Fibroblast of skin of scalp (primary cell): ENCODE data around the gene TTL.
"Not testable (repeated sequence)": the region's sequence is repeated elsewhere in the genome, so short reads cannot be mapped to it uniquely, and the experiment has no call there.

Experiments used
- DNase-seq: peaks from one replicate; pipeline ENCODE4 v3.0.0-alpha.2; 2013

The TTL gene

DNA sequence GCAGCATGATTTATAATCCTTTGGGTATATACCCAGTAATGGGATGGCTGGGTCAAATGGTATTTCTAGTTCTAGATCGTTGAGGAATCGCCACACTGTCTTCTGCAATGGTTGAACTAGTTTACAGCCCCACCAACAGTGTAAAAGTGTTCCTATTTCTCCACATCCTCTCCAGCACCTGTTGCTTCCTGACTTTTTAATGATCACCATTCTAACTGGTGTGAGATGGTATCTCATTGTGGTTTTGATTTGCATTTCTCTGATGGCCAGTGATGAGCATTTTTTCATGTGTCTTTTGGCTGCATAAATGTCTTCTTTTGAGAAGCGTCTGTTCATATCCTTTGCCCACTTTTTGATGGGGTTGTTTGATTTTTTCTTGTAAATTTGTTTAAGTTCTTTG, 42.3 kb downstream of the TTL start:
- DNase-seq: not testable (repeated sequence)

DNA sequence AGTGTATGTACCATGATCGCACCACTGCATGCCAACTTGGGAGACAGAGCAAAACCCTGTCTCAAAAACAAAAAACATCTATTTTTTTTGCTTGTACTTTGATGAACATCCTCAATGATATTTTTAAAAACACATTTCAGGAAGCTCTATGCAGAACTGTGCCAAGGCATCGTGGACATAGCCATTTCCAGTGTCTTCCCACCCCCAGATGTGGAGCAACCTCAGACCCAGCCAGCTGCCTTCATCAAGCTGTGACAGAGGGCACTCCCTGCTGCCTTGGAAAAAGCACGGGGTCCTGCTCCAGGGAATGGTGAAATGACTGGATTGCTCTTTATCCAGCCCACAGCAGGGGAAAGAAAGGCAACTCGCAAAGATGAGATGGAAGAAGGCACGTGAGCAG, 46.6 kb downstream of the TTL start:
- DNase-seq: no peak

DNA sequence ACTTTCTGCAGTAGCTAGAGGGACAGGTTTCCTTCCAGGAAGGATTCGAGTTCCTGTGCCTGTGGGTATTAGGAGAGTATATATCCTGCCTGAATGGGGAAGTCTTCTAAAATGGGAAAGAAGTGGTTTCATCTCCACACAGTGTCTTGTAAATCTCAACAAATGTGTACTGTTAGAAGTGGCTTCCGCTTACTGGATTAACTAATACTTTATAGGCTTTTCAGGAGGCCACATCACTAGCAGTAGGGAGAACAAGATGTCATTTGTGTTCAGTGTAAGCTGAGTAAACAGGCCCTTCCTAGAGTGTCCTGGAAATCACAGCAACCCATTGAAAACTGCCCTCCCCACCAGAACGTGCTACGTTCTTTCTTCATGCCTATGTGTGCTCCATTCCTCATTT, 47.8 kb downstream of the TTL start:
- no peak for DNase-seq

DNA sequence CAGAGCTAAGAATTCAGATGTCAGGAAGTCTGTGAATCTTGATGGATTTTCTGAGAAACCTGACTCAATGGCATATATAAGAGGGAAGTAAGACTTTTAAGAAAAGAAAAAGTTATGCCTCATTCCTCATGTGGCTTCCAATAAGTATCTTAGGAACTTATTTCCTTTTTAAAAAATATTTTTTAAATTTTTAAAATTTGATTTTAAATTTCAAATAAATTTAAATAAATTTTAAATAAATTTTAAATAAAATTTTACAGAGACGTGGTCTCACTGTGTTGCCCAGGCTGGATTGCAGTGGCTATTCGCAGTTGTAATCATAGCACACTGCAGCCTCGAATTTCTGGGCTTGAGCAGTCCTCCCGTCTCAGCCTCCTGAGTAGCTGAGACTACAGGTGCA, 48.8 kb downstream of the TTL start:
- DNase-seq: no peak

DNA sequence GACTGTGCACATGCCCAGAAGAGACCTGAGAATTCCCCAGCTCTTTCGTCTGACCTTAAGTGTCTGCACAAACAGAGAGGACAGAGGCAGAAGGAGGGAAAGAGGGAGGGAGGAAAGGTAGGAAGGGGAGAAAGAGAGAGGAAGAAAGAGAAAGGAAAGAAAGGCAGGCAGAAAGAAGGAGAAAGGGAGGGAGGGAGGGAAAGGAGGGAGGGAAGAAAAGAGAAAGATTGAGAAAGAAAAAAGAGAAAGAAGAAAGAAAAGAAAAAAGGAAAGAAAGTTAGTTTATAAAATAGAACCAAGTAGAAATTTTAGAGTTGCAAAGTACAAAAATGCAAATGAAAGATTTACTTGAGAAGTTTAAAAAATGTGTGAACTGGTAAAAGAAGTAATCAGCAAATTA, 52.9 kb downstream of the TTL start:
- DNase-seq: no peak

DNA sequence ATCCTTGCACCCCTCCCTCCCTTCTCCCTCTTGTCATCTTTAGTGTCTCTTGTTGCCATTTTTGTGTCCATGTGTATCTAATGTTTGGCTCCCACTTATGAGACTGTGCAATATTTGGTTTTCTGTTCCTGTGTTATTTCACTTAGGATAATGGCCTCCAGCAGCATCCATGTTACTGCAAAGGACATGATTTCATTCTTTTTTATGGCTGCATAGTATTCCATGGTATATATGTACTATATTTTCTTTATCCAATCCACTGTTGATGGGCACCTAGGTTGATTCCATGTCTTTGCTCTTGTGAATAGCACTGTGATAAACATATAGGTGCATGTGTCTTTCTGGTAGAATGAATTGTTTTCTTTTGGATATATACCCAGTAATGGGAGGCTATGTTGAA, 54.7 kb downstream of the TTL start:
- not testable (repeated sequence) for DNase-seq

DNA sequence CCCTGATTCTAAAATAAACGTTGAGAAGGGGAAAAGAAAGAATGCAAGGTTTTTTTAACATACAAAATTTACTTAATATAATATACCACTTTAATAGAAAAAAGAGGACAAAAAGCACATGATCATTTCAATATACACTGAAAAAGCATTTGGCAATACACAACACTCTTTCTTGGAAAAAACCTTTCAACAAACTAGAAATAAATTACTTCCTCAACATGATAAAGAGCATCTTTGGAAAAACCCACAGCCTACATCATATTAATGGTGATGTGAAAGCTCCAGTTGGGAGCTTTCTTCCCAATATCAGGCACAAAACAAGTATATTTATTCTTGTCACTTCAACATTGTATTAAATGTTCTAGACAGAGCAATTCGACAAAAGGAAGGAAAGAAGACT, 57.4 kb downstream of the TTL start:
- DNase-seq: no peak

DNA sequence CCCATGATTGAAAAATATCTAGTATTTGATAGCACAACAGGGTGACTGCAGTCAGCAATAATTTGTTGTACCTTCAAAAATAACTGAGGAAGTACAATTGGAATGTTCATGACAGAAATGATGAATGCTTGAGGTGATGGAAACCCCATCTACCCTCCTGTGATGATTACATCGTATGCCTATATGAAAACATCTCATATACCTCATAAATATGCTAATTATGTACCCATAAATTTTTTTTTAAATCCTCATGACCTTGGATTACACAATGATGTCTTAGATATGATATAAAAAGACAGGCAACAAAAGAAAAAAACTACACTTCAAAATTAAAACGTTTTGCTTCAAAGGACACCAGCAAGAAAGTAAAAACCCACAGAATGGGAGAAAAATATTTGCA, 59.0 kb downstream of the TTL start:
- no peak for DNase-seq

DNA sequence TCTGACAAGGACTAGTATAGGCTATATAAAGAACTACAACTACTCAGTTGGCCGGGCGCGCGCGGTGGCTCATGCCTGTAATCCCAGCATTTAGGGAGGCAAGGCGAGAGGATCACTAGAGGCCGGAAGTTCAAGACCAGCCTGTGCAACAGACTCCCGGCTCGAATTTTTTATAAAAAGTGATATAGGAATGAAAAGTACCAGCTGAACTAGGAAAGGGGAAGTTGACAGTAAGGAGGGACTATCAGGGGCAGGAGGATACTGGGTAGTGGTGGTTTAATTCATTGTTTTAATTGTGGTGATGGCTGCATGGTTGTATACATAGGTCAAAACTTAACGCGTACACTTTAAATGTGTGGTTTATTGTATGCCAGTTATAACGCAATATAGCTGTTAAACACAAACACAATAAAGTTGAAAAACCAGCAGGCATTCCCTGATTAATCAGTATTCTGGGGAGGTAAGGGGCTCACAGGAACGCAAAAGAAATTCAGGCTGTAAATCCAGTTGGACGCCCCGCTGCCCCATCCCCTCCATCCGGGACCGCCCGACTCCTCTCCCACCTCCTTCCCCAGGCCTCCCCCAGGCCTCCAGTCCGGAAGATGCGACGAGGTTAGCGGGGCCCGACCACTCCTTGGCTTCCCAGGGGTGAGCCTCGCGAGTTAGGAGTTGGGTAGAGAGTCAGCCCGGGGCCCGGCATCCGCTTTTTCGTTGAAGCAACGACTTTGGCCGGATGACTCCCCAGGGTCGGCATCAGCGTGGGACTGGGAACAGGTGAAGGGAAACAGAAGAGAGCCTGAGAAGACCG, 59.6 kb downstream of the TTL start:
- peak; percentile 72 for DNase-seq

DNA sequence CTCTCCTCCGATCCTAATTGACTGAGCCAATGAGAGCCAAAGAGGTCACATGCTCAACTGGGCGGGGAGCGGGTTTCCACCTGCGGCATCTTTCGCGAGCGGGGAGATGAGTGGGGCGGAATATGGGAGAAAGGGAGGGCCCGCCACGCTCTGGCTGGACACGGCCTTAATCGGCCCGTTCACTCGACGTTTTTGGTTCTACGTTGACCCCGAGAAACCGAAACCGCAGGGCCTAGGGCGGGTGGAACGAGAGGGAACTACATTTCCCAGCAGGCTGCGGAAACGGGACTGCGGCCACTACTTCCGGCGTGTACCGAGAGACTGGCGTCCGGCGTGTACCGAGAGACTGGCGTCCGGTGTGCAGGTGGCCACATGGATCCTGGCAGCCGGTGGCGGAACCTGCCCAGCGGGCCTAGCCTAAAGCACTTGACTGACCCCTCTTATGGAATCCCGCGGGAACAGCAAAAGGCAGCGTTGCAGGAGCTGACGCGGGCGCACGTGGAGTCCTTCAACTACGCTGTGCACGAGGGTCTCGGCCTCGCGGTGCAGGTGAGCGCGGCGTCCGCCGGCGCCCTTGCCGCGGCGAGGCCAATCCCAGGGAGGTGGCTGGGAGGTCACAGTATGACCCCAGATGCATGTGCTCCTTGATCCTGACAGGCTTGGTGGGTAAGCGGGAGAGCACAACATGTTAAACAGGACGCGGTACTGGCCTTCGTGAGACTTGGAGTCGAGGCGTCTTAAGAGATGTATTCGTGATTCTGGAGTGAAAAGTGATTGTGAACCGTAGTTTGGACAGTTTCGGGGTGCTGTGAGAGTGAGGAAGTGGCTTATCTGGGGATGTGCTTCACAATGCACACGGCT, 60.4 kb downstream of the TTL start, which contains the start of gene POLR1B:
Gene POLR1B, plus strand, starts transcription at position 343 of the 861 bp plus-strand sequence. Its CDS starts 30 bp downstream, at position 373.
- DNase-seq: peak; percentile 80

DNA sequence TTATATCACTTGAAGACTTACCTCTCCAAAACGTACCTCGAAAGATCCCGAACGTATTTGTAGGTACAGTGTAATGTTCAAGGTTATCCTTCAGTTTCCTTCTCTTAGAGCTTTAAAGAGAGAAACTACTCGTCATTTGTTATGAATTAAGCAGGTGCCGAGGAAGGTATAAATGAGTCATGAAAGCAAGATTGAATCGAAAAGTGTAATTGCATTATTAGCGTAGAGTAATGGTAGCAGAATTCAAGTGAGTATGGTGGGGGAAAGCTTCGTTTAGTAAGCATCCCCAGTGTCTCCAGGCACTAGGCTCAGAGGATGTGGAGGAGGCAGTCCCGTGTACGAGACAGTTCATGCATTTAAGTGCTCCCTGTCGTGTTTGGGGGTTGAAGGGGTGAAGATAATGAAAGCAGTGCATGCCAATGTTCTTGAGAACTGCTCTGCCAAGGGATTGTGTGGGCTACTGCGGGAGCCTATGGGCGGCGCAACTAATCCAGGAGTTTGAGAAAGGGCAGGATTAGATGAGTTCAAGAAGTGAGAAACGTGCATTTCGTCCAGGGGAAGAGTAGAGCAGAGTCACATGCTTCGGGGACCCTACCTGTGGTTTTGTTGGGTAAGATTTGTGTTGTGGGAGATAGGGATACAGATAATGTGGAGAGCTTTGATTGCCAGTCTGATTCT, 61.2 kb downstream of the TTL start:
- DNase-seq: no peak

DNA sequence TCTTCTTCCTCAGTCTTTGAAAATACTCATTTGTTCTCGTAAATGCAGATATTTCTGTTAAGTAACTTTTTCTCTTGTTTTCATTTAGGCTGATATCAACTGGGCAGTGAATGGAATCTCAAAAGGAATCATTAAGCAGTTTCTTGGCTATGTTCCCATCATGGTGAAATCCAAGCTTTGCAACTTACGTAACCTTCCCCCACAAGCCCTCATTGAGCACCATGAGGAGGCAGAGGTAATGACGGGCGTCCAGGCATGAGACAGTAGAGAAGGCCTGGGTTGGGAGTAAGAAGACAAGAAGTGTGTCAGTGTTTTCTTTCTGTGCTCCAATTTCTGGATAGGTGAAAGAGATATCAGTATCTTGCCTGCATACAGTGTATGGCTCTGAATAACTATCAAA, 65.4 kb downstream of the TTL start:
- DNase-seq: no peak

DNA sequence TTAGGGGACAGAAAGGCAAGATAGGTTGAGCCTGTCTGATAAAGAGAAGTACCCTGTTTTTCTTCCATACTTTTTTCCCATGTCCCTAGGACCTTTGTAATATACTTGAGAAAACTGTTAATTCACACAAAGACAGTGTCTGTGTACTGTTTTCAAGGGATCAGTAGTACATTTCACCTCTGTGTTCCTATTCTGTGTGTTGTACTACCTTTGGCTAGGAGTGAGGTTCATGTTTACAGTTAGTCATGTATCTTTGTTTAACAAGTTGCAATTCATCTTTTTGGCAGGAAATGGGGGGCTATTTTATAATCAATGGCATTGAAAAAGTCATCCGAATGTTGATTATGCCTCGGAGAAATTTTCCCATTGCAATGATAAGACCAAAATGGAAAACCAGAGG, 67.0 kb downstream of the TTL start:
- no peak for DNase-seq

DNA sequence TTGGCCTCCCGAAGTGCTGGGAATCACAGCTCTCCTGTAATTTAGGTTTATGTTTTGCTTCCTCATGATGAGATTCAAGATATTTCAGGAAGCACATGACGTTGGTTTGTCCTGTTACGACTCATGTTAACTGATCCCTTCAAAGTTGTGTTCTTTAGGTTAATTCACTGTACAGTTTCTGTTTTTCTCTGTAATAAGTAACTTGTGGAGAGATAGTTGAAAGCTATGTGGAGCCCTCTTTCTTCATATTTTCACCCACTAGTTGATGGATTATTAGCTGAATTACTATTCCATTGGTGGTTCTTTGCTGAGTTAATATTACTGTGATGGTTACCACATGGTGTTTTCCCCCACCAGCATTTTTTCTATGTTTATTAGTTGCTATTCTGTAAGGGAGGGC, 84.1 kb downstream of the TTL start:
- DNase-seq: no peak

DNA sequence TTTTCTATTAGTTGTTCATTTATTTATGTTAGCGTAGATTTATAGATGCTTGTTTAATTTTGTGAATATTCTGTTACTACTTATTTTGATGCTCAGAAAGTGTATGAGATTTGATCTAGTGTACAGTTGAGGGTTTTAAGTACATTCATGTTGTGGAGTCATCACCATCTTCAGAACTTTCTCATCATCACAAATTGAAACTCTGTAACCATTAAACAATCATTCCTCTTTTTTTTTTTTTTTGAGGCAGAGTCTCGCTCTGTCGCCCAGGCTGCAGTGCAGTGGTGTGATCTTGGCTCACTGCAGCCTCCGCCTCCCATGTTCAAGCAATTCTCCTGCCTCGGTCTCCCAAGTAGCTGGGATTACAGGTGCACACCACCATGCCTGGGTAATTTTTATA, 84.6 kb downstream of the TTL start:
- DNase-seq: not testable (repeated sequence)

DNA sequence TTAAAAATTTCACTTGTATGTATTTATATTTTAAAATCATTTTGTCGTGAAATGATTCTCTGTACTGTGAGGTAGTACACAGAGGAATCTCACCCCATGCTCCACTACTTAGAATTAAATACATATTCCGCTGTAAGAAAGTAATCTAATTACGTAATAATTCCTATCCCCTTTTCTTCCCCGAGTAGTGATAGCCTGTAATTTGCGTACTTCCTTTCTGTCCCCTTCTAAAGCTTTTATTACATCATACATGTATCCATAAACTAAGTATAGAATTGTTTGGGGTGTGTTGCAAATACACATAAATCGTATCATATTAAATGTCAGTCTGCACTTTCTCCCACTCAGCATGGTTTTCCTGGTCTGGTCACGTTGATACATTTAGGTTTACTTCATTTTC, 90.0 kb downstream of the TTL start:
- DNase-seq: no peak

DNA sequence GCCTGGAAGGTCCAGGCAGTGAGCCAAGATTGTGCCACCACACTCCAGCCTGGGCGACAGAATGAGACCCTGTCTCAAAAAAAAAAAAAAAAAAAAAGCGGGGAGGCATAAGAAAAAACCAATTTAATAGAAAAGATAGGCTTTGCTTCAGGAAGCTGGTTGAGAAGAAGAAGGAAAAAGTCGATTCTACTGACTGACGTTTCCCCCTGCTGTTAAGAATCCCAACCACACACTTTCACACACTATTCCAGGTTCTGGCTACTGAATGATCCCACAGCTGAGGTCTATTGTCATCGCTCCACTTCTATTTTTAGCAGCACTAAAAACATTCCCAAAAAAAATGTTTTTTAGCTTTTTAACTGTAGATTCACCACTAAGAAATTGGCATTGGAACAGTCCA, 95.8 kb downstream of the TTL start:
- peak; percentile 63 for DNase-seq

DNA sequence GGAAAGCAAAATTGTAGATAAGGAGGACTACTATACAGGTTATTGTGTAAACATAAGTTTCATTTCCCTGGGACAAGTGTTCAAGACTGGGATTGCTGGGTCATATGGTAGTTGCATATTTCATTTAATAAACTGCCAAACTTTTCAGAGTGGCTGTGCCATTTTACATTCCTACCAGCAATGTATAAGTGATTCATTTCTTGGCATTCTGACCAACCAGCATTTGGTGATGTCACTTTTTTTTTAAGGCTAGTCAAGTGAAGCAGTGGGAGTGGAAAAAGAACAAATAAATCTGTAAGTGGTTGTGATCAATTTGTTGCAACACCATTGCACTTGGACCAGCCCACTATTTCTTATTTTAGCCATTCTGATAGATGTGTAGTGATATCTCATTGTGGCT, 97.3 kb downstream of the TTL start:
- peak; percentile 91 for DNase-seq

DNA sequence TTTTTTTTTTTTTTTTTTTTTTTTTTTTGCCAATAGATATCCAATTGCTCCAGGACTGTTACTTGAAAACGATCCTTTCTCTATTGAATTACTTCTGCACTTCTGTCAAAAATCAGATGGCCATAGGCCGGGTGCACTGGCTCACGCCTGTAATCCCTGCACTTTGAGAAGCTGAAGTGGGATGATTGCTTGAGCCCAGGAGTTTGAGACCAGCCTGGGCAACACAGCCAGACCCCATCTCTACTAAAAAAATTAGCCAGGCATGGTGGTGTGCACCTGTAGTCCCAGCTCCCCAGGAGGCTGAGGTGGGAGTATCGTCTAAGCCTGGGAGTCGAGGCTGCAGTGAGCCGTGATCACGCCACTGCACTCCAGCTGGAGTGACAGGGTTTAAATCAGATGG, 98.1 kb downstream of the TTL start:
- DNase-seq: no peak

DNA sequence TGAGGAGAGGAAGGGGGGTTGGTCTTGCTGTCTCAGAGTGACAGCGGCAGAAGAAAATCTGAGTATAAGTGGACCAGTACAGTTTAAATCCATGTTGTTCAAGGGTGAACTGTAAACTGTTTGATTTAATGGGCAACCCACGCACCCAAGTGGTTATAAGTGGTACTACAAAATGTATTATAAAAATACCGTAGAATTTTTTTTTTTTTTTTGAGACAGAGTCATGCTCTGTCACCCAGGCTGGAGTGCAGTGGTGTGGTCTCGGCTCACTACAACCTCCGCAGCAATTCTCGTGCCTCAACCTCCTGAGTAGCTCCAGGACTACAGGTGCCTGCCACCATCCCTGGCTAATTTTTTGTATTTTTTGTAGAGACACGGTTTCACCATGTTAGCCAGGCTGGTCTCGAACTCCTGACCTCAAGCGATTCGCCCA, 100.4 kb downstream of the TTL start:
- DNase-seq: peak; percentile 74

DNA sequence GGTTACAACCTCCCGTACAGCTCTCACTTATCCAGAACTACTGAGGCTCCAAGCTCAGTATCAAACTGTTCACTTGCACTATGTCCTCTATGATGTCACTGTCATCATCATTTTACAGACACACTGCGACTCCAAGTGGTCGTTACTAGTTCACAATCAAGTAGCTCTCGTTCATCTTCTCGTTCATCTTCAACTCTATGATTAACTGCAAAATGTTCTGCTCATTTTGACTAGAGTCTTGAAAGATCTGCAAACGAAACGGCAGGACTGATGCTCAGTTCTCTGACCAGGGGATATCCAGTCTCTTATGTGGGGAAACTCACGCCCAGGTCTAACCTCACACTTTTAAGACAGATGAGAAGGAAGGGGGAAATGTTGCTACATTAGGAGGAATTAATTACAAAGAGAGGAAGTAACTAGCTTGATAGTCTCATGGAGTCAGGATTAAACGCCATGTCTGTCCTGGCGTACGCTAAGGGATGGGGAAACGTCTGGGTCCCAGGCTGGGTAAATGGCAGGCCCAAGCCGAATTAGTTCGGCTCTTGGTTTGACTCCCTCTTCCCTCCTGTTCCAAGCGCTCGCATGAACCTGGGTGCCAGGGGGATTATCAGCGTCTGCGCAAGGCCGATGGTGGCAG, 101.7 kb downstream of the TTL start:
- DNase-seq: peak; percentile 17

DNA sequence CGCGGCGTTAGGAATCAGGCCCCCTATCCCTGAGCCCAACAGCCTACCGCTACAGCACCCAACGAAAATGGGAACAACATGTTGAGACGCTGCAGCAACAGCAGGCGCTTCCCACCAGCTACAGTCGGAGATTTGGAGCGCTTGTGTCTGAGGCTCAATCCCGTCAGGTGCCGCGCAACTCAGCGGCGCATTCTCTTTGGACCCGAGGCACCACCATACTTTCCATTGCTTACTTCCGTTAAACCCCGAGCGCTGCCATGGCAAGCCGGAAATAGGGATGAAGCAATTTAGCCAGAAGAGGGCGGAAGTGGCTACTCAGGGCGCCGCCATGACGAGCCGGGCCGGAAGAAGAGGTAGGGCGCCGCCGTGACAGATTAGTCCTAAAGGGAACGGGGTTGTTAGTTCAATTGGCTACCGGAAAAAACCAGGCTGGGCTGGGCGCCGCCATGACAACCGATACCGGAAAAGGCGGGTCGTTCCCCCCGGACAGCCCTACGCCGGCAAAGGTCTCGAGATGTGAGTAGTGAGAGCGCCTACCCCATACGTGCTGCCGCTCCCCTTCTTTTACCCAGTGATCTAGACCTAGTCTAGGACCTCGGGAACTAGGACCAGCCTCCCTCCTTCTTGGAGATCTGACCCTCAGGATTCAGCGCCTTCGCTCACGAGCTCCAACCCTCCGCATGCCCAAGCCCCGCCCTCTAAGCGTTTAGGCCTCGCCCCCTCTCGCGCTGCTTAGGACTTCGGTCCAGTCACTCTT, 102.4 kb downstream of the TTL start, which contains the start of gene CHCHD5:
Gene CHCHD5, plus strand, starts transcription at position 476 of the 757 bp plus-strand sequence. Its CDS starts 39 bp downstream, at position 515.
- peak; percentile 97 for DNase-seq
